G401.6 (cell line): ENCODE data around the gene SLC2A1.

Experiments used
- FAIRE-seq: peaks from 2 replicates; lab custom pipeline; 2012; peaks lifted over from hg19 to GRCh38; lab: Jason Lieb, UNC

SLC2A1 gene

GRCh38 chr1:42979896-42980800 lies 21.5 kb upstream of the SLC2A1 start:
- no peak for FAIRE-seq

DNA sequence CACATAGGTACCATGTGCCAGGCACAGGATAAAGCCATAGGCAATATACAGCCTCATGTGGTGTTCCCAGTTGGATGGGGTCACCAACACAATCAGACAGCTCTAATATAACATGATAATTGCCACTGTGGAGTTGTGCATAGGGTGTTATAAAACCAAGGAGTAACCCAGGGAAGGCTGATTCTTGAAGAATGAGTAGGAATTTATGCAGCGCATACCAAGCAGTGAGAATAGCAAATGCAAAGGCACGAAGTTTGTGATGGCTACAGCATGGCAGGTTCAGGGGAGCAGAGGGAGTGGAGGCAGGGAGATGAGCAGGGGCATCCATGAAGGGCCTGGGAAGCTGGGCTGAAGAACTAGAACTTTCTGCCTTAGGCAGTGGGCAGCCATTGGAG lies 20.4 kb upstream of the SLC2A1 start:
- no peak for FAIRE-seq

DNA sequence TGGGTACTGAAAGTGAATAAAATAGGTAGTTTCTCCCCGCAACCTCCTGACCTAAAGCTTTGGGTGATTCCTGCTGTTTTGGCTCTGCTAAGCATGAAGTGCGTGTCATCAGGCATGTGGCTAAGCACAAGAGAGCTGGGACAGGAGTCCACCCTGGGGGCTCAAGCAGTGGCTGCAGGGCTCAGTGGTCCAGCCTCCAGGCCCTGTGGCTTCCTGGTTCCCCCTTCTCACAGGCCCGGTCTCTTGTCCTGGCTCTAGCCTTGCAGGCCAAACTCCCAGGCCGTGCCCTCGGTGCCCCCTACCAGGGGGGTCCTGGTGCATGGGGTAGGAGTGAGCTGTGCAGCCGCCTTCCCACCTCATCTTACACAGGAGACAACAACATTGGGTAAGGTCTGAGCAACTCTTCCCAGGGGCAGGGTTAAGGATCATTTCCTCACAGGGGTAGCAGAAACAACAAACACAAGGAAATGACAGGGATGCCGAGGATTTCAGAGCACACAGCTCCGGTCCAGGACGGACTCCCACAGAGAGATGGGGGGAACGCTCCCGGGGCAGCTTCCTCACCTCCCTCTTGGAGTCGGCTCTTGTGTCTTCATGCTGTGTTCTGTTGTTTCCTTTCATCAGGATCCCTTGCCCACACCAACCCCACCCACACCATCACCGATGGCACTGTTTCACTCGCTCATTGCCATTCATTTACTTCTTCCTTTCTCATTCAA lies 19.8 kb upstream of the SLC2A1 start:
- no peak for FAIRE-seq

GRCh38 chr1:42977653-42978052 lies 19.0 kb upstream of the SLC2A1 start:
- no peak for FAIRE-seq

GRCh38 chr1:42975561-42976225 lies 17.0 kb upstream of the SLC2A1 start:
- FAIRE-seq, result no peak

DNA sequence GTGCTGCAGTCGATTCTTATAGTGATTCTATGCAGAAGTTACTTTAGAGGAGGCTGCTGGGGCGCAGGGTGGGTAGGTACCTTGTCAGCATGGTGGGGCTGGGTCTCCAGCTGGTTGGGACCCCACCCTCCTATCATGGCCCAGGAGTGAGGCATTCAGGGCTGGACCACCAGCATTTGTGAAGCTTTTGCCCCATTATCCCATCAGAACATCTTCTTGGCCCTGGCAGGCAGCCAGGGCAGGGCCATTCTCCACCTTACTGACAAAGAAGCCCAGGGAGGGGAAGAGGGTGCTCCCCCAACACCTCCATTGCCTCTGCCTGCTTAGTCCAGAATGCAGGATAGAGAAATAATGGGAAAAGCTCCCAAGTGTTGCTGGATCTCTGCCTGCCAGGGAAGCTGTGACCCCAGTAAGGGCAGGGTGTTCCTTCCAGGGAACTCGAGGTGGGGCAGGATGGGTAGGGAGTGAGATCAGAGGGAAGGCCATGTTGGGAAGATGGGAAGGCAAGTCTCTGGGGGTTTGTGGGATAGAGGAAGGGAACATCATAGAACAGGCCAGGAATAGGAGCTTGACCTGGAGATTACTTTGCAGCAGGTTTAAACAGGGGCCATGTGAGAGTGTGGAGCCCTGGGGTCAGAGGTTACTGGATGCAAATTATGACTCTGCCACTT lies 16.2 kb upstream of the SLC2A1 start:
- FAIRE-seq, result no peak

DNA sequence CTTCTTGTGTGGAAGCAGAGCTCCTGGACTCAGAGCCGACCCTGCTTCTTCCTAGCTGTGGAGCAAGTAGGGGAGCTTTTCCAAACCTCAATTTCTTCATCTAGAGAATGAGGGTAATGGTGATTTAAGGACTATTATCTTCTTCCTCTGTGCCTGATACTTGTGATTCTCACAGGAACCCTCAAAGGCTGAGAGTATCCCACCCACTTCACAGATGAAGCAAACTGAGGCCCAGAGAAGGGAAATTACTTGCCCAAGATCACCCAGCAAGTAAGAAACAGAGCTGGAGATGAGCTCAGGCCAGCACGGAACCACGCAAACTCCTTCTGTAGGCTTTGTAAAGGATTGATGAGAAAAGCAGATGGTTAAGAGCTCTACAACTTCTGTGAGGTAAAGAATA lies 15.1 kb upstream of the SLC2A1 start:
- no peak for FAIRE-seq

GRCh38 chr1:42973286-42973685 lies 14.6 kb upstream of the SLC2A1 start:
- no peak for FAIRE-seq

DNA sequence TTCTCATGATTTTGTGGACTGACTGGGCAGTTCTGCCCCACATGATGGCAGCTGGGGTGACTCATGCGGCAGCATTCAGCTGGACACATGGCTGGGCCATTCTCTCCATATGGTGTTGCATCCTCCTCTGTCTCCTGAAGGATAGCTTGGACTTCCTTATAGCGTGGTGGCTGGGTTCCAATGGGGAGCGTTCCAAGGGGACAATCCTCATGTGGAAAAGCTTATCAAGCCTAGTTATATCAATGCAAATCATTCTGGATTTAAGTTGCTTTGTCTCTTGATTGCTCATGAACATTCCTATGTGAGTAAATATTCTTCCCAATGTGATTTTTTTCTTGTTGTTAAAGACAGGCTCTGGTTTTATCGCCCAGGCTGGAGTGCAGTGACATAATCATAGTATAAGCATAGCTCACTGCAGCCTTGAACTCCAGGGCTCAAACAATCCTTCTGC lies 13.2 kb upstream of the SLC2A1 start:
- FAIRE-seq, result no peak

DNA sequence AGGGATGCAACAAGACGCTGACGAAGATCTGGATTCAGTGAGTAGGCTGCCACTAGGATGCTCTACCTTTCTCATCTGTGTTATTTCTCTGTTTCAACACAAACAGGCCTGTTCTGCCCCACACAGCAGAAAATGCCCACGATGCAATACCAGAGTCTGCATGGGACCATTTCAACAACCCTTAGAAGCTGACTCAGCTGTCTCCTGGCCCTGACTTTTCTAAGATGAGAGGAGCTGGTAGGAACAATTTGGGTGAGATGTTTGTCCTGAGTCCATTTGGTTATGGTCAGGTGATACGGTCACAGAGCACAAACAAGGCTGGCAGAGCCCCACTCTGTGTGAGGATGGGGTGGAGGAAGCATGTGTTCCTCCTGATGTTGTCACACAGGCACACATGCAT lies 11.5 kb upstream of the SLC2A1 start:
- FAIRE-seq, result no peak

DNA sequence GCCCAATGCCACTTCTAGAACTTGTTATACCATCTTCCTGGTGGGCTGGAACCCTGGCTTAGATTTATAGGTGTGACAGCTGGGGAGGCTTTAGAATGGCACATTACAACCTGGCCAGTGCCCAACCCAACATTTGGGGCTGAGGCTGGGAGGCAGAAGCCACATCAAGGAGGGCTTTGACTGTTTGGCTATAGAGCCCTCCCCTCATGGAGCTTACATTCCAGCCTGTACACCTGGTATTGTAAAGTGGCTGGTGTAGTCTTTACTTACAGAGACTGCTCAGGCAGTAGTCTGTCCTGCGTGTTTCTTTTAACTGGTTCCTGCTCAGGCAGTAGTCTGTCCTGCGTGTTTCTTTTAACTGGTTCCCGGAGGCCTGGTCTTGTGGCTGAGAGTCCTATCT lies 10.0 kb upstream of the SLC2A1 start:
- no peak for FAIRE-seq

DNA sequence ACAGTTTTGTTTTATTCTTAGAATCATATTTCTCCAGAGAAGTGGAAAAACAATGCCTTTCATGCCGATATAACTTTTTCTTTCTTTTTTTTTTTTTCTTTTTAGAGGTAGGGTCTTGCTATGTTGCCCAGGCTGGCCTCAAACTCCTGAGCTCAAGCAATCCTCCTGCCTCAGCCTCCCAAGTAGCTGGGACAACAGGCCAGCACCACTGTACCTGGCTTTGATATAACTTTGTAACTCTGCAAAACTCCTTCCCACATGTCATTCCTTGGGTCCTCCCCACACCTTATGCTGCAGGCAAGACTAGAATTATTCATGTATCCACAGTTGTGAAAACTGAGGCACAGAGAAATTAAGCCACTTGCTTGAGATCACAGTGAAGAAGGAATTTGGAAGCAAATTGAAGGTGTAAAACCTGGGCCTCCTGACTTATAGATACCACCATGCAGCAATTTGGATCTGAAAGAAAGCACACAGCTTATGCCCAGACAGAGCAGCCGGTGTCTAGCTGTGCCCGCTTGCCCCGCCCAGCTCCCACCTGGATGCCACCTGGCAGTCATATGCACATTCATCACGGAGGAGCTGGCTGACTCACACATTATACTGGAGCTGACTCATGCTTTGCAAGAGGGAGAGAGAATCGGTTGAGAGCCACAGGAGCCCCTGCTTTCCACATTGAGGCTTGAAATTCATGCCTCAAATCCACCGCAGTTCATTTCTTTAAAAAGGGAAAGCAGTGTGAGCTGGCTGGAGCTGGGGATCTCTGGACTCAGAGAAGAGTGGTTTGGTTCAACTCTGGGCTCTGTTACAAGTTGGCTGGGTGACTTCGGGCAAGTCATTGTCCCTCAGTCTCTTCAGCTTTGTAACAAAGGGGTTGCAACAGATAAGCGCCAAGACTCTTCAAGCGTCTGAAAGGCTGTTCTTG lies 8.3 kb upstream of the SLC2A1 start:
- peak; percentile 96 for FAIRE-seq

GRCh38 chr1:42965378-42965777 lies 6.7 kb upstream of the SLC2A1 start:
- no peak for FAIRE-seq

- no peak for FAIRE-seq
Observed at GRCh38 chr1:42964044-42964812, 5.6 kb upstream of the SLC2A1 start.

- FAIRE-seq, result no peak
Observed at GRCh38 chr1:42963378-42964043, 4.8 kb upstream of the SLC2A1 start.

GRCh38 chr1:42962641-42963377 lies 4.1 kb upstream of the SLC2A1 start:
- no peak for FAIRE-seq

GRCh38 chr1:42961312-42962091 lies 2.8 kb upstream of the SLC2A1 start:
- FAIRE-seq, result no peak

- FAIRE-seq, result no peak
Observed at GRCh38 chr1:42960566-42961311, 2.1 kb upstream of the SLC2A1 start.
